22Rv1 (cell line): Measurements from ENCODE around the gene VWA8.

Source experiments
- H3K27ac ChIP-seq: fragments of 450-650 bp; 2 replicates; pipeline ENCODE4 v1.5.1; 2017
- CTCF ChIP-seq: fragments of 450-650 bp; IDR thresholded peaks from 2 replicates; pipeline ENCODE4 v1.5.1; 2017; ENCODE audit warnings: mild to moderate bottlenecking
- ZFX ChIP-seq: fragments of 450-650 bp; IDR thresholded peaks from 2 replicates; pipeline ENCODE4 v1.6.1; 2017; ENCODE audit warnings: antibody characterized with exemption, borderline replicate concordance

Gene VWA8

GRCh38 chr13:41997396-41997795 is 36.5 kb upstream of the VWA8 start:
- no peak overlapping the region for H3K27ac ChIP-seq
- TF ChIP-seq CTCF (no peak), ZFX (no peak)

- TF ChIP-seq CTCF (no peak), ZFX (no peak)
- H3K27ac ChIP-seq, result no peak overlapping the region
These were observed 35.0 kb upstream of the VWA8 start for GRCh38 chr13:41995946-41996345.

GRCh38 chr13:41995336-41995735 is 34.4 kb upstream of the VWA8 start:
- TF ChIP-seq ZFX (no peak), CTCF (no peak)
- H3K27ac ChIP-seq, result no peak overlapping the region

- no peak overlapping the region for H3K27ac ChIP-seq
- TF ChIP-seq CTCF (no peak), ZFX (no peak)
These were observed 33.8 kb upstream of the VWA8 start for GRCh38 chr13:41994696-41995095.

- TF ChIP-seq CTCF (no peak), ZFX (no peak)
- H3K27ac ChIP-seq, result no peak overlapping the region
These were observed 31.0 kb upstream of the VWA8 start for GRCh38 chr13:41991936-41992335.

- TF ChIP-seq ZFX, result no peak
- no peak for TF ChIP-seq CTCF
- H3K27ac ChIP-seq, result no peak overlapping the region
These were observed 27.3 kb upstream of the VWA8 start for GRCh38 chr13:41988244-41988643.

GRCh38 chr13:41985788-41986508 is 25.0 kb upstream of the VWA8 start:
- no peak overlapping the region for H3K27ac ChIP-seq
- TF ChIP-seq CTCF (no peak), ZFX (no peak)
